ENCODE data around the gene TIAL1.

DNA sequence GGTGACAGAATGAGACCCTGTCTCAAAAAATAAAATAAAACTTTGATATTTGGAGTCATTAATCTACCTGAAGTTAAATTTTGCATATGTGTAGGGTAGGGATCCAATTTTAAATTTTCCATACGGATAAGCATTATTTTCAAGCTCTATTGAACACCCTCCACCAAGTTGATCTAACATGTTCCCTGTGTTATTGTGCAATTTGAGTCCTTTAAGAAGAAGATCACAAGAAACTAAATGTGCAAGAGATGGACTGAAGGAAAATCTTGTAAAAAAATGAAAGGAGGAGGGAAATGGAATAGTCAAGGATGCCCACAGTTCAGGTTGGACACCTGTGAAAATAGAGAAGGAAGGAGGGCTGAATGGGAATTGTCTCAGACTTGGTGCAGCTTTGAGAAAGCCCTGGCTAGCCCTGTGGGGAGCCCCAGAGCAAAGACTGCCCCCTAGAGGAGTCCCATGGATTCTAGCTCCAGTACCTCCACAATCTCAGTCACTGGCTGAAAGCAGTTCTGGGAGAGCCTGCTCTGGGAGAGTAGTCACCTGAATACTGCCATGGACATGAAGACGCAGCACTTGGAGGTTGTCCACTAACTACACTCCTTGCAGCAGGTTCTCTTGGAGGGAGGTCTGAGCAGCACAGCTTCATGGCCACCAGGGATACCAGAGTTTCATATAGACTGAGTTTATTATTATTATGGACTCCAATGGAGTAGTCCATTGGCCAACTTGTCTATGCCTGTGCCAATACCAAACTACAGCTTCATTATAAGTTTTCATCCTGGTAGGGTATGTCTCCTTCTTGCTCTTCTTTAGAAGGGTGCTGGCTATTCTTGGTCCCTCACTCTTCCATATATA lies 5.7 kb upstream of the TIAL1 start:
- TF ChIP-seq, protein P1, sequence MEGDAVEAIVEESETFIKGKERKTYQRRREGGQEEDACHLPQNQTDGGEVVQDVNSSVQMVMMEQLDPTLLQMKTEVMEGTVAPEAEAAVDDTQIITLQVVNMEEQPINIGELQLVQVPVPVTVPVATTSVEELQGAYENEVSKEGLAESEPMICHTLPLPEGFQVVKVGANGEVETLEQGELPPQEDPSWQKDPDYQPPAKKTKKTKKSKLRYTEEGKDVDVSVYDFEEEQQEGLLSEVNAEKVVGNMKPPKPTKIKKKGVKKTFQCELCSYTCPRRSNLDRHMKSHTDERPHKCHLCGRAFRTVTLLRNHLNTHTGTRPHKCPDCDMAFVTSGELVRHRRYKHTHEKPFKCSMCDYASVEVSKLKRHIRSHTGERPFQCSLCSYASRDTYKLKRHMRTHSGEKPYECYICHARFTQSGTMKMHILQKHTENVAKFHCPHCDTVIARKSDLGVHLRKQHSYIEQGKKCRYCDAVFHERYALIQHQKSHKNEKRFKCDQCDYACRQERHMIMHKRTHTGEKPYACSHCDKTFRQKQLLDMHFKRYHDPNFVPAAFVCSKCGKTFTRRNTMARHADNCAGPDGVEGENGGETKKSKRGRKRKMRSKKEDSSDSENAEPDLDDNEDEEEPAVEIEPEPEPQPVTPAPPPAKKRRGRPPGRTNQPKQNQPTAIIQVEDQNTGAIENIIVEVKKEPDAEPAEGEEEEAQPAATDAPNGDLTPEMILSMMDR (conservative IDR thresholded peaks at IDR 0.05; ENCODE audit: low read depth, low read length): peak; percentile 48
- TF ChIP-seq EZH2phosphoT487 (IDR thresholded peaks at IDR 0.05; ENCODE audit: borderline replicate concordance, low read length) (no peak), EZH2 (IDR thresholded peaks at IDR 0.05; ENCODE audit: low read length, unreplicated experiment) (no peak)
